Stimulated activated CD8-positive, alpha-beta memory T cell treated with anti-CD3 and anti-CD28 coated beads, Interleukin-7, amount 100 ng/mL, for 1 hour (primary cell): ENCODE measurements around the gene HSD3B7.

Source experiments
- DNase-seq, 2 donors: peaks; one replicate each; pipeline ENCODE4 v3.0.0-alpha.2; 2020; ENCODE audit warnings: low read depth in 2 of 2

The HSD3B7 gene

DNA sequence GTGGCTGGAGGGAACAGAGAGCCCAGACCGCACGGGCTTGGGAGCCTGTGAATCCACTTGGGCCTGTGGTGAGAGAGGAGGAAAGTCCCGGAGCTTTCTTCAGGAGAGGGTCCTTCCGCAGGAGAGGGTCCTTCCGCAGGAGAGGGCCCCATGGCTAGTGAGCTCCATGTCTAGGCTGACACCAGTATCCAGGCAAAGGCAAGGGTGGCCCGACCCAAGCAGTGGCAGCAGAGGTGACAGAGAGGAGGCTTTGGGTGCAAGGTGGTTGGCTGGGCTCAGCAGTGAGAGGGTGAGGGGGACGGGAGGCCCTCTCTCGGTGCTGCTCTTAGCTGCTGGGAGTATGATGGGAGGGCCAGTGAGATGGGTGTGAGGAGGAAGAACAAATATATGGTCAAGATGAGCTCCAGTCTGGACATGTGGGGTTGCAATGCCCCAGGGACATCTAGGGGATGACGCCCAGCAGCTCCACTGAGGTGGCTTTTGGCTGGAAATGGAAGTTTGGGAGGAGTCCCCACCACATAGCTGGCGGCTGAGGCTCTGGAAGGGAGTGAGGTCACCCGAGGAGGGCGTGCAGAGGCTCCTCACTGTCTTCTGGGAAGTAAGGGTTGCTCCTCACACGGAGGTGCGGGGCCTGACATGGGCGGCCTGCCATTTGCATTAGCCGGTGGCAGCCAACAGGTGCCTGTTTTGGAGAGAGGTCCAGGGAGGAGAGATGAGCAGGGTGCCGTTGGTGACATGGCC lies 2.3 kb upstream of the HSD3B7 start:
- DNase-seq, result no peak

DNA sequence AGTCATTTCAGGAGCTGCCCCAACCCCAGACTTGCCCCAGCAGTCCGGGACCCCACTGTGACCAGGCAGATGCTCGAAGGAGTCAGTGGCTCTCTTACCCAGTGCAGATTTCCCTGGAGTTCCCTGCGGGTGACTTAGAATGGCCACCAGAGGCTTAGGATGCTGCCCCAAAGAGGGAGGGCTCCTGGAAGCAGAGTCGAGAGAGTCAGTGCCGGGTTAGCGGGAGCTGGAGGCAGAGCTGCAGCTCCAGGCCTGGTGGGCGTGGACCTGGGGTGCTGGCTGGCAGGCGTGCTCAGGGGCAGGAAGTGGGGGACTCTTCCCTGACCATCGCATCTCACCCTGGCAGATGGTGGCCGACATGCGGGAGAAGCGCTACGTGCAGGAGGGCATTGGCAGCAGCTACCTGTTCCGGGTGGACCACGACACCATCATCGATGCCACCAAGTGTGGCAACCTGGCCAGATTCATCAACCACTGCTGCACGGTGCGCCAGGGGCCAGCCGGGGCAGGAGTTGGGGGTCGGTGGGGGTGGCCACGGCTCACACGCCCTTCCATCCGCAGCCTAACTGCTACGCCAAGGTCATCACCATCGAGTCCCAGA lies 1.6 kb upstream of the HSD3B7 start:
- DNase-seq, result no peak

DNA sequence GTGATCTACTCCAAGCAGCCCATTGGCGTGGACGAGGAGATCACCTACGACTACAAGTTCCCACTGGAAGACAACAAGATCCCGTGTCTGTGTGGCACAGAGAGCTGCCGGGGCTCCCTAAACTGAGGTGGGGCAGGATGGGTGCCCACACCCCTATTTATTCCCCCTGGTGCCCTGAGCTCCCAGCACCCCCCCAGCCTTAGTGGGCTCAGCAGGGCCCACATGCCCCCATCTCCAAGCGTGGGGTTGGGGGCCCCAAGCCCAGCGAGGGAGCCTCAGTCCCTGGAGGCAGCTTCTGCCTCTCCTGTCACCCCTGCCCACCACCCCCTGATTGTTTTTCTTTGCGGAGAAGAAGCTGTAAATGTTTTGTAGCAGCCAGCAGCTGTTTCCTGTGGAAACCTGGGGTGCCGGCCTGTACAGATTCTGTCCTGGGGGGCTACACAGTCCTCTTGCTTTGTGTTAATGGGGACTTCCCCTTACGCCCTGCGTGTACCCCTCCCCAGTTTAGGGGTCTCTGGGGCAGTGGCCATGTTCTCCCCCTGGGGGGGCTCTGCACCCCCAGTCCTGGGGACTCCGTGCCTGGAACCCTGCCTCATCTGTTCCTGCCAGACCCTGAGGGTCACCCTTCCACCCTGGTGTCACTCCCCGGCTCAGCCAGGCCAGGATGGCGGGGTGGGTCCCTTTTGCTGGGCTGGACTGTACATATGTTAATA lies 953 bp upstream of the HSD3B7 start:
- DNase-seq, result no peak

DNA sequence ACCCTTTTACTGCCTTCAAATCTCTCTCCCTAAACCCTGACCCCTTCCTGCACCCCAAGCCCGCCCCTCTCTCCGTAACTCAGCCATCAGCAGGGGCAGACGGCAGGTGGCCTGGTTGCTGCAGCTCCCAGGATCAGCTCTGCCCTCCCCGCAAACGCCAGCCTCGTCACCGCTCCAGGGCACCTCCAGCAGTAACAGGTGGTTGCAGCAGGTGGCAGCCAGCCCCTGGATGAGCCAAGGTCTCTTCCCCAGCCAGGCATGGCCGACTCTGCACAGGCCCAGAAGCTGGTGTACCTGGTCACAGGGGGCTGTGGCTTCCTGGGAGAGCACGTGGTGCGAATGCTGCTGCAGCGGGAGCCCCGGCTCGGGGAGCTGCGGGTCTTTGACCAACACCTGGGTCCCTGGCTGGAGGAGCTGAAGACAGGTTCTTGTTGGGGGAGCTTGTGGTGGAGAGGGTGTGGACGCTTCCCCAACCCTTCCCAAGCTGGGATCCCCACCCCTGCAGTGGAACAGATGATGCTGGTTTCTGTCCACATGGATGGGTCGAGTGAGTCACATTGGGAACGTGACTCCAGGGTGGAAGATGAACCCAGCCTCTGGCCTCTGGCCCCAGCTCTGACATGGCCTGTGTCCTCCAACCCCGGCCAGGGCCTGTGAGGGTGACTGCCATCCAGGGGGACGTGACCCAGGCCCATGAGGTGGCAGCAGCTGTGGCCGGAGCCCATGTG lies 558 bp downstream of the HSD3B7 start:
- no peak for DNase-seq

DNA sequence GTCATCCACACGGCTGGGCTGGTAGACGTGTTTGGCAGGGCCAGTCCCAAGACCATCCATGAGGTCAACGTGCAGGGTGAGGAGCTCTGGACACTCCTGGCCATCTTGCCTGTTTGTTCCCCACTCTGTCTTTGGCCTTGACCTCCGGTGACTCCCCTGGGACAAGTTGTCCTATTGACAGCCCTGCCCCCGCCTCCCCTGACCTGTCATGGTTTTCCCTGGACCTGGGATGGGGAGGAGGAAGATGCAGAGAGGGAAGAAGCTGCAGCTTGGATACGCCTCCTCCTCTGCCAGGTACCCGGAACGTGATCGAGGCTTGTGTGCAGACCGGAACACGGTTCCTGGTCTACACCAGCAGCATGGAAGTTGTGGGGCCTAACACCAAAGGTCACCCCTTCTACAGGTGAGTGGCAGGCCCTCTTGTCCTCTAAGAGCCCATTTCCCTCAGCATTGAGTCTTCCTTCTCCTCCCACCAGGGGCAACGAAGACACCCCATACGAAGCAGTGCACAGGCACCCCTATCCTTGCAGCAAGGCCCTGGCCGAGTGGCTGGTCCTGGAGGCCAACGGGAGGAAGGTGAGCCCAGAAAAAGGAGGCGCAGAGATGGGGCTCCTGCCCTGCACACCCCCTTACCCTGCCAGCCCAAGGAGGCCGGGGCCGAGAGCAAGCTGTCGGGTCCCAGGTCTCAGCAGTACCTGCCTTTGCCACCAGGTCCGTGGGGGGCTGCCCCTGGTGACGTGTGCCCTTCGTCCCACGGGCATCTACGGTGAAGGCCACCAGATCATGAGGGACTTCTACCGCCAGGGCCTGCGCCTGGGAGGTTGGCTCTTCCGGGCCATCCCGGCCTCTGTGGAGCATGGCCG lies 1.4 kb downstream of the HSD3B7 start:
- DNase-seq, result no peak

DNA sequence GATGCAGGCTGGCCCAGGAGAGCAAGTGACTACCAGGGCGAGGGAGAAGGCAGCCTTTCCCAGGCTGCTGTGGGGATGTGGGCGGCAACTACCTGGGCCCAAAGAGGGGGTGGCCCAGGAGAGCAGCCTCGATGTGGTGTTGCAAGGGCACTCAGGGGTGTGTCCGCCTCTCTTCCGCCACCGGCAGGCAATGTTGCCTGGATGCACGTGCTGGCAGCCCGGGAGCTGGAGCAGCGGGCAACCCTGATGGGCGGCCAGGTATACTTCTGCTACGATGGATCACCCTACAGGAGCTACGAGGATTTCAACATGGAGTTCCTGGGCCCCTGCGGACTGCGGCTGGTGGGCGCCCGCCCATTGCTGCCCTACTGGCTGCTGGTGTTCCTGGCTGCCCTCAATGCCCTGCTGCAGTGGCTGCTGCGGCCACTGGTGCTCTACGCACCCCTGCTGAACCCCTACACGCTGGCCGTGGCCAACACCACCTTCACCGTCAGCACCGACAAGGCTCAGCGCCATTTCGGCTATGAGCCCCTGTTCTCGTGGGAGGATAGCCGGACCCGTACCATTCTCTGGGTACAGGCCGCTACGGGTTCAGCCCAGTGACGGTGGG lies 2.7 kb downstream of the HSD3B7 start:
- DNase-seq, result no peak

DNA sequence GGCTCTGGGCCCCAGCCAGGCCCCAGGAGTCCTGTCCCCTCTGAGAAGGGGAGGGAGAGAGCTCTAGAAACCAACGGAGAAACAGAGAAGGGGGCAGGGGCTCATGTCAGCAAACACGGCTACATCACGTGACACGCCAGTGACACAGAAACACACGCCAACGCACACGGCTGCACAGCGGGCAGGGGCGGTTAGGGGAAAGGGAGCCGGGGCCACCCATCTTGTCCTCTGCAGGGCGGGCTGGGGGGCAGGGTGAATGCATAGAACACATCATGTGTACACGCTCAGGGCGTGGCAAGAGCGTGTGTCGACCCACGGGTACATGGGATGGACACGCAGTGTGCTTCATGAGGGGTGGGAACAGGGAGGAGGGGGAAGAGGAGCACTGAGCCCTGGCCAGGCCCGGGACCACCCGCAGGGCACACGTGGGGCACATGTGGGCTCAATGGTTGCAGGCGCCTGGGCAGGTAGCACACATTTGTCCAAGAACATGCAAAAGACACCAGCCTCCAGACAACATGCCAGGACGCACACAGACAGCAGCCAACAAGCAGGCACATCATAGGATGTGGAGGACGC lies 4.6 kb downstream of the HSD3B7 start:
- DNase-seq, result no peak

DNA sequence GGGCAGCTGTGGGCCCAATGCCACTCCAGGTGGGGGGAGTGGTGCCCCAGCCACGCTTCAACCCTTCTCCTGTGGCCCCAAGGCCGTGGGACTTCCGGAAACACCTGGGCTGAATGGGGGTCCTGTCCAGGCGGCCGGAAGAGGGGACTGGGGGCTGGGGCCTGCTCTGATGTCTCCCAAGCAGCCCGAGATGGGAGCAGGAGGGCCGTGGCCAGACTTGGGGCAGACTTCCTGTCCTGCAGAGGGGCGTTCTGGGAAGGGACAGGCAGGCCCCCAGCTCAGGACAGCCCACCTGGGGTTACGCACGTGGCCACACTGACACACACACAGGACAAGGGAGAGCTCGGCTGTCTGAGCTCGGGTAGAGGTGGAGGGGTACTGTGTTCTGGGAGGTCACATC lies 5.1 kb downstream of the HSD3B7 start:
- no peak for DNase-seq

DNA sequence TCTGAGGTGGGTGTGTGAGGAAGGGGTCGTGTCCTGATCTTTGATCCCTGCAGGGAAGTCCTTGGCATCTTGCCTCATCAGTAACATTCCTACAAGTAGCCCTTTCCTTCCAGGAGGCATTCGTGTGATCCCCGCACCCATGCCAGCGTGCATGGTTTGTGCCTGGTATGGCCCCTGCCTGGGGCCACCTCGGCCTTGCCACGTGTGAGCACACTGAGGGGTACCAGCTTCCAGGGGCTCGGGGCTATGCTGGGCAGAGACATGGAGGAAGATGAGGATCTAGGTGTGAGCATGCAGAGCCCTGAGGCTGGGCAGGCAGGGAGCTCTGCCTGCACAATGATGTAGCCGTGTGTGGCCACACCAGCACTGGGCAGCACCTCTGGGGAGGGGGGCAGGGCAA lies 6.0 kb downstream of the HSD3B7 start:
- DNase-seq, result no peak

DNA sequence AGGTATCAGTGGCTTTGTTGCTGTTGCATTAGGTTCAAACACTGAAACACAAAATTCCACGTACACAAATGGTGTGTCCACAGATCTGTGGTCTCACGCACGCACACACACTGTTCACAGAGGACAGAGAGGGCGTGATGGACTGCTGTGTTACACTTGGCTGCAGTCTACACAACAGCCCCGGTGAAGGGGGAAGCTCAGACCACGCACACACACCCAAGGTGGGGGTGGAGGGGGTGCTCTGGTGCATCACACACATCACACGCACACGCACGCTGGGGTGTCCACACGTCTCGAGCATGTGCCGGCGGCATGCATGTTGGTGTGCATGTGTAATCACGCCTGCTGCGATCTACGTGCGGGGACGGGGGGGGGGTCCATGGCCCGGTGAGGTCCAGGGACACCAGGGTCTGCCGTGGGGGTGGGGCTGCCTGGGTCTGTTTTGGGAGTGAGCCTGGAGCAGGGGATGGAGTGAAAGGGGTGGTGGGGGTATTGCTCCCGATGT lies 7.3 kb downstream of the HSD3B7 start:
- no peak for DNase-seq

DNA sequence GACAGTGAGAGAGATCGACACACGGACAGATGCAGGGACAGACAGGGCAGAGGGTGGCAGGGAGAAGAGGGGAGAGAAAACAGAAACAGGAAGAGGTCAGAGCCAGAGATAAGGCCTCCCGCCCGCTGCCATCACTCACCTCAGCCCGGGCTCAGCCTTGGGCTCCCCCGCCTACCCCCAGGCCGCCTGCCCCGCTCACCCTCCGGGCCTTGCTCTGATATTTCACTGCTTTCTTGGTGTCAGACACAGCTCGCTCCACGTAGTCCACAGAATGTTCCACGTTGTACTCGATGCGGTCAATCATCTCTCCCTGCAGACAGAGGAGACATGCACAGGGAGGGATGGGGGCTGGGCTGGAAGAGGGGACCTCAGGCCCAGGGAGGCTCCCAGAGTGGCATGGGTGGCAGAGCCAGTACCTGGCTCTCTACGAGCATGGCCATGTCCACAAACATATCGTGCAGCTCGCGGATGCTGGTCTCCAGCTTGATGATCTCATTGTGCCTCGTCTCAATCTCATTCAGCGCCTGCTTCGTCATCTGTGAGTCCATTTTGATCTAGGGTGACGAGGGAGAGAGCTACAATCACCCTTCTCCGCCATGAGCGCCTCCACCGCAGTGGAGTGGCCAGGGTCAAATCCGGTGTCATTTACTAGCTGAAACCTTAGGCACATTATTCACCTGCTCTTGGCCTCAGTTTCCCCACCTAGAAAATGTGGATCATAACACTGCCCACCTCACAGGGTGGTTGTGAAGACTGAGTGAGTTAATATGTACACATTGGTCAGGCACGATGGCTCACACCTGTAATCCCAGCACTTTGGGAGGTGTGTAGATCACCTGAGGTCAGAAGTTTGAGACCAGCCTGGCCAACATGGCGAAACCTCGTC lies 8.2 kb downstream of the HSD3B7 start:
- DNase-seq, result no peak

DNA sequence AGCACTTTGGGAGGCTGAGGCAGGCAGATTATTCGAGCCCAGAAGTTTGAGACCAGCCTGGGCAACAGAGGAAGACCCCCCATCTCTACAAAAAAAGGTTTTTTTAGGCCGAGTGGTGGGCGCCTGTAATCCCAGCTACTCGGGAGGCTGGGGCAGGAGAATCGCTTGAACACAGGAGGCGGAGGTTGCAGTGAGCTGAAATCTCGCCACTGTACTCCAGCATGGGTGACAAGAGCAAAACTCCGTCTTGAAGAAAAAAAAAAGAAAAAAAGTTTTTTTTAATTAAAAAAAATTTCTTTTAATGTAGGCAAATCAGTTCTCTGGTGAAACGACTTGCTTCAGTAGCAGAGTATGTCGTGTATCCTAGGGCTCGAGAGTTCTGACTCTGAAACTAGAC lies 10.9 kb downstream of the HSD3B7 start:
- no peak for DNase-seq

DNA sequence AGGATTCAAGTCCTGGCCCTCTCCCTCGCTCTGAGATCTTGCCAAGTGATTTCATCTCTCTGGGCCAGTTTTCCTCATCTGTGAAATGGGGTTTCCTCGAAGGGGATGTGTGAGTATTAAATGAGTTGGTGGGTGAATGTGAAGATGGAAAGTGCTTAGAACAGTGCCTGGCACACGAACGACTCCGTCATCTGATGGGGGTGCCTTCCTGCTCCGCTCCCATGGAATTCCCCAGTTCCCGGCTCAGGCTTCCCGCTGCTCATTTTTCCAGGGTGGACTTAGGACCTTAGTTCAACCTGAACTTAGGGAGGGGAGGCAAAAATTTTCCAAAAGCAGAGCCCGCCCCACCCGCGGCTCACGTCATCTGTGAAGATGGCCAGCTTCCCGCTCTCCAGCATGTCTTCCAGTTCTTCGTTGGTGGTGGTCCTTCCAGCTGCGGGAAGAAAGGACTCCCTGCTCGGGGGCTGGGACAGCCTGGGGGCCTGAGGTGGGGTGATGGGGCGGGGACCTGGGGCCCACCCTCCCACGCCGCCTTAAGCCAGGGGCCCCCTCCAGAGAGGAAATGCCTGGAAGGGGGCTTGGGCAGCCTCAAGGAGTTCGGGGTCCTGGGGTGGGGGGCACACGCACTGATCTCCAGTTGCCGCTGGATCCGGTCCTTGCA lies 11.4 kb downstream of the HSD3B7 start:
- no peak for DNase-seq

DNA sequence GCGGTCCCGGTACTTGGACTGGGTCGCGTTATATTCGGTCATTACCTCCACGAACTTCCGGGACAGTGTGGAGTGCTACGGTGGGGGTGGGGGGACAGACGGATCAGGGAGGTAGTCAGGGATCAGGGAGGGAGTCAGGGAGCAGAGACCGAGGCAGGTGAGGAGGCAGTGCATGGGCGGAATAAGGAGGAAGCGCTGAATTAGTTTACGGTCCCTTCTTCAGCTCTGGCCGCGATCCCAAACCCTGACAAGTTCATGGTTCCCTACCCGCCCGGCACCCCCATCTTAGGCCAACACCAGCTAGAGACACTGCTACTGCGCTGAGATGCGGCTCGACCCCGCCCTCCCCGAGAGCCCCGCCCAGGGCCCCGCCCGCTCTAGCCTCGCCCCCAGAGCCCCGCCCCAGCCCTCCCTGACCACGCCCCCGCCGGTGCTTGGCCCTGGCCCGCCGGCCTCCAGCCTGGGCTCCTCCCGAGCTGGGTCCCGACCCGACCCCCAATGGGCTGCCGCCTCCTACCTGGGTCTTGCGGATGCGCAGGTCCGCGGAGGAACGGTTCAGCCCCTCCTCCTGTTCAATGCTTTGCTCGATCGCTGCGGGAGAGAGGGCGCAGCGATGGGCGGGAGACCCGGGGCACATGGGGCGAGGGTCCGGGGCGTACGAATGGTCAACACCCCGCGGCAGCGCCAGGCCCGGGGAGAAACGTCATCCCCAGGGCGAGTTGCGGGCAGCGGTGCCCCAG lies 12.1 kb downstream of the HSD3B7 start:
- peak; percentile 69 to 70 for DNase-seq

DNA sequence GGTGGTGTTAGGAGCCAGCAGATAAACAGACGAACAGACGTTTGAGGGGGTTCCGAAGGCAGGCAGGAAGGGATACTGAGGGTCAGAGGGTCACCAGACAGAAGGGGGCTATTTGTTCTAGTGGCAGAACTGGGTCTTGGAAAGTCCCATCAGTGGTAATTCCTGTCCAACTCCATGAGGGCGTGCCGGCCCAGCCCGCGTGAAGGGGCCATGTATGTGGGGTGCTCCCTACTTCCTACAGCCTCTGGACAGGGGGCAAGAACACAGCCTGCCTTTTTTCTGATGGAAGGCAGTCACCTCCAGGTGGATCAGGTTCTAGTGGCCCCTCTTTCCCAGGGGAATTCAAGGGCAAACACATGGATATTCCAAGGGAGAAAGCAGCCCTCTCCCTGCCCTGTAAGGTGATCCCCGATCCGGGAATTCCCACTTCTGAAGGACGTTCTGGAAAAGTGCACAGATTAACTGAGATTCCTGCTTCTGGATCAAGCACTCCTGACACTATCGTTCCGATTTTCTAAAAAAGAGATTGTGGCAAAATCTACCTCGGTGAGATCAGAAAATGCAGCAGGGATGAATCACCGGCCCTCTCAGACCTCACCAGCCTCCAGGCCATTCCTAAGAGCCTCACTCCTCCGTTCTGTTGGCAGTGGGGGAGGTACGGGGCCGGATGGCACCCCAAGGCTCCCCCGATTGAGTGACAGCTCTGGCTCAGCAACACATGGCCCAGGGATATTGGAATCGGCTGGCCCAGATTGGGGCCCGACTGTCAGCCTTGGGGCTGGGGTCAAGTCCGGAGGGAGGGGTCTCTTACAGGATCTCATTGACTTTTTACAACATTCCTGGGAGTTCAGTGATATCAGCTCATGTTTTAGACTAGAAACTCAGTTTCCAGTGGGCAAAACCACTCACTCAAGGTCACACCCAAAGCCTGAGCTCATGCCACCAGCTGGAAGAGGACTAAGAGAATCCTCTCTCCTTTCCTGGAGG lies 13.0 kb downstream of the HSD3B7 start:
- no peak for DNase-seq

DNA sequence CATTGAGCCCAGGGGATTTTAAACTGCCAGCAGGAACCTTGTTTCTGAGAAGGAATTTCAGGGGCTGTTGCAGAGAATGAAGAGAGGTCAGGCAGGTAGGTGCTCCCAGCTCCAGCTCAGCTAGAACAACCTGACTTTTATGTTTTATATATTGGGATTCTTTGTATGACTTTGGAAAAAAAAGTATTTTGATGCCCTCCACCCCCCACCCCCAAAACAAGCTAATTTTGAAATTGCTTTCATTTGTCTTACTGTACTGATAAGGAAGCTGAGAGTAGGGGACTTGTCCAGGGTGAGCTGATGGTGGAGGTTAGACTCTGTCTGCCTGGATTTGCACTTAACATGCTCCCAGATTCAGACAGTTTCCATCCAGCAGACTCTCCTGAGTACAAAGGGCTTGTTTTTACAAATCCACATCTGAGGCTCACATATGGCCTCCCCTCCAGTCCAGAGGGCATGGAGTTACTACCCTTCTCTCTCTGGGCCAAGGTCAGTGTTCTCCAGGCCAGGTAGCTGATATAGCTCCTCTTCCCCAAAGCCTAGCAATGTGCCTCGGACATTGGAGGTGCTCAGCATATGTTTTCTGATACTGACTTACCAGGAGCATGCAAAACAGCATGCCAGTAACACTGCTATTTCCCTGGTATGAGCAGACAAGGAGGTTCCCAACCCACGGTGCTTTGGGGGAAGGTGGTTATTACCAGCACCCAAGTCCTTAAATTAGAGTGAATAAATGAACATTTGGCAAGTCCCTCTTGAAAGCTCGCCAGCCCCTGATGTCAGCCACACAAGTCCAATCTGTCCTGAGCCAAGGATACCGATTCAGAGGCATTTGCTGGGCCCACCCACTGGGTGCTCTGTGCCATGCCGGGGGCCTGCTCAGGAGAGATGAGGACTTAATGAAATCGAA lies 14.1 kb downstream of the HSD3B7 start:
- DNase-seq, result no peak
